ENCODE results near the gene MAT2A. TPM values are rescaled to one million over a fixed set of nuclear protein-coding genes. Genes with fewer than 3 reads are reported as not detected.

The MAT2A gene
- total and polyA plus RNA-seq, 10 of the 15 experiments (the other 5 are each of a cell fraction or from before 2014, with no cell fraction given), result 97.6 to 408 (median 290) TPM

DNA sequence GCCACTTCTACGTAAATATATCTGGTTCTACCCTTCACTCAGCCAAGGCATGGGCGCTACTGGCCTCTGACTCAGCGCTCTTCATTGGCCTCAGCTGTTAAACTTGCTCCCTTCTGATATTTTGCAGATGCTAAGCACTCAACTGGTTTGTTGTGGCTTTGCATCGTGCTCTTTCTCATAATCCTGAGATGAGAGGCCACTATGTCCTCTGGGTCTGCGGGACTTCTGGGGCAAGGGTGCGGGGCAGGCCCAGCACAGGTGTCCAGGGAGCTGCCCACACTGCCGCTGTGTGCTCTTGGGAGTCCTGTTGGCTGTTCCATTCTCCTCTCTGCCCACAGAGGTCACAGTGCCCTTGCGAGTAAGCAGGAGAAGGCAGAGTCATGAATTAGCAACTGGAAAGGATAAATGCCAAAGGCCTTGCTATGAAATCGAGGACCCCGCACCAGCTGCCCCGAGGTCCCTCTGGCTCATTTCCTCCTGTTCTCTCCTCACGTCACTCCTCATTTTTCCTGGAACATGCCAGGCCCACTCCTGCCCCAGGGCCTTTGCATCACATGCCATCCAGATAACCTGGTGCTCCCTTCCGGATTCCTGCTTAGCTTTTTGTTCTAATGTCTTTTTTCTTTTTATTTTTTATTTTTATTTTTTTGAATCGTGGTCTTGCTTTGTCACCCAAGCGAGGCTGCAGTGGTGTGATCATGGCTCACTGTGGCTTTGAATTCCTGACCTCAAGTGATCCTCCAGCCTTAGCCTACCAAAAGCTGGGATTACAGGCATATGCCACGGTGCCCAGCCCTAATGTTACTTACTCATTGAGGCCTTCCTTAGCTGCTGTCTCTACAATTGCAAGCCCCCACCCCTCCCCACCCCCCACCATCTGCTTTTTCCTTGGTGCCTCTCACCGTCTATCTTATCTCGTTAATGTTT lies 34.9 kb upstream of the MAT2A start:
- H3K9ac ChIP-seq (ENCODE audit: control insufficient read depth, insufficient read depth, low read length), result no peak overlapping the region
- ATAC-seq (no peak), DNase-seq (ENCODE audit: low read depth, low spot score) (no peak), FAIRE-seq (no peak)
- BruUV-seq (replicated peaks), result no TSS peak
- ChIA-PET POLR2A (no interaction called here), CTCF (interaction anchor here (0.6 kb wide), 1 partner anchor 132 kb away, joined by 3 read pairs; no protein-coding TSS in a partner anchor), RAD21 (ENCODE audit: unreplicated experiment) (no interaction called here), SMC1A (ENCODE audit: uncharacterized antibody, unreplicated experiment) (interaction anchor here (0.8 kb wide), 1 partner anchor 85 kb away, joined by 3 read pairs; no protein-coding TSS in a partner anchor)
- no peaks in the 10 kb centered on the region for H3K36me3 ChIP-seq (ENCODE audit: control insufficient read depth in 2 of 2, insufficient read depth in 2 of 2, low read length in 1 of 2)
- H3K4me3 ChIP-seq, result no peak overlapping the region
- no peaks in the 10 kb centered on the region for H3K79me2 ChIP-seq (ENCODE audit: control insufficient read depth, insufficient read depth, low read length)
- 0 out of 4 replicates have a peak, but pooled peaks cover 0 to 1% of the 10 kb centered on the region in 2 experiments for H3K27me3 ChIP-seq (replicated peaks in 1 of 2; ENCODE audit: control insufficient read depth in 2 of 2, insufficient read depth in 2 of 2, low read length in 1 of 2)
- no peak overlapping the region for H2AFZ ChIP-seq (ENCODE audit: control insufficient read depth, low read depth, low read length)
- no peaks in the 10 kb centered on the region for H3K9me3 ChIP-seq (replicated peaks; ENCODE audit: control insufficient read depth, insufficient read depth, low read length)
- H3K4me2 ChIP-seq (ENCODE audit: control insufficient read depth, insufficient read depth), result no peak overlapping the region
- intact Hi-C loops (cut with micrococcal nuclease; ENCODE audit: unreplicated experiment) (no loop called here), in situ Hi-C loops (cut with MboI) (no loop called here)
- H3K27ac ChIP-seq (ENCODE audit: control insufficient read depth, insufficient read depth), result no peak overlapping the region
- no peaks in the 10 kb centered on the region for H3K4me1 ChIP-seq (ENCODE audit: control insufficient read depth, insufficient read depth, low read length)
- H4K20me1 ChIP-seq (ENCODE audit: control insufficient read depth, insufficient read depth), result no peaks in the 10 kb centered on the region
- WGBS (ENCODE audit: insufficient coverage, insufficient replicate concordance, low lambda C conversion rate, missing lambda C conversion rate), result 54% methylated on average over 18 of the region's 18 CpGs
- TF ChIP-seq HDGF (IDR thresholded peaks at IDR 0.05) (no peak), SMAD1 (IDR thresholded peaks at IDR 0.05; ENCODE audit: low read depth, partially characterized antibody) (no peak), ZNF622 (IDR thresholded peaks at IDR 0.05) (no peak)

DNA sequence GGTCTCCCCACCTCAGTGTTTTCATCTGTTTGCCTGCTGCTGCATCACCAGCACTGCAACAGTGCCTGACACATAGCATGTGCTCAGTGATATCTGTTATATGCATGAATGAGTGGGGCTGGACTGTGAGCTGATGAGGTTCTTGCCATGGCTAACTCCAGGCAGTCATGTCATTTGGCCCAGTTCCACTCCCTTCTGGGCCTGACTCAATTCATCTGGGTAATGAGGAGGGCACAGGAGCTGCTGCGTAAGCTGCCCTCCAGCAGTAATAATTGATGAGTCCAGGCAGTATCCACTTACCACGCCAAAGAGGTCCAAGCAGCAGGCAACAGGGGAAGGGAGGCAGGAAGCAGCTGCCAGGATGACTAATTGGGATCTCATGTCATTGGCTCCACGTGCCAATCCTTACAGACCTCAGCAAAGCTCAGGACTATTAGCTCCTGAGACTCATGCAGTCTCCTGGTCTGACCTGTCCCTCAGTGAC lies 34.1 kb upstream of the MAT2A start:
- no peak overlapping the region for H3K4me2 ChIP-seq (ENCODE audit: control insufficient read depth, insufficient read depth)
- H3K4me3 ChIP-seq, result no peak overlapping the region
- H3K4me1 ChIP-seq (ENCODE audit: control insufficient read depth, insufficient read depth, low read length), result no peaks in the 10 kb centered on the region
- no peak for ATAC-seq
- no peak overlapping the region for H3K9ac ChIP-seq (ENCODE audit: control insufficient read depth, insufficient read depth, low read length)
- in situ Hi-C loops (cut with MboI), result no loop called here
- no peak overlapping the region for H3K27ac ChIP-seq (ENCODE audit: control insufficient read depth, insufficient read depth)
- no peak for DNase-seq (ENCODE audit: low read depth, low spot score)
- H3K27me3 ChIP-seq (replicated peaks in 1 of 2; ENCODE audit: control insufficient read depth in 2 of 2, insufficient read depth in 2 of 2, low read length in 1 of 2), result 0 out of 4 replicates have a peak, but pooled peaks cover 0 to 1% of the 10 kb centered on the region in 2 experiments
- H3K36me3 ChIP-seq (ENCODE audit: control insufficient read depth in 2 of 2, insufficient read depth in 2 of 2, low read length in 1 of 2), result no peaks in the 10 kb centered on the region
- ChIA-PET SMC1A (ENCODE audit: uncharacterized antibody, unreplicated experiment) (interaction anchor here (1.3 kb wide), 1 partner anchor 20 kb away, joined by 3 read pairs; no protein-coding TSS in a partner anchor), POLR2A (no interaction called here), RAD21 (ENCODE audit: unreplicated experiment) (no interaction called here), CTCF (no interaction called here)
- no peaks in the 10 kb centered on the region for H4K20me1 ChIP-seq (ENCODE audit: control insufficient read depth, insufficient read depth)
- no peak overlapping the region for H2AFZ ChIP-seq (ENCODE audit: control insufficient read depth, low read depth, low read length)
- 40% methylated on average over 3 of the region's 3 CpGs for WGBS (ENCODE audit: insufficient coverage, insufficient replicate concordance, low lambda C conversion rate, missing lambda C conversion rate)
- no peak for FAIRE-seq
- no peaks in the 10 kb centered on the region for H3K79me2 ChIP-seq (ENCODE audit: control insufficient read depth, insufficient read depth, low read length)
- intact Hi-C loops (cut with micrococcal nuclease; ENCODE audit: unreplicated experiment), result no loop called here
- no peaks in the 10 kb centered on the region for H3K9me3 ChIP-seq (replicated peaks; ENCODE audit: control insufficient read depth, insufficient read depth, low read length)
- BruUV-seq (replicated peaks), result no TSS peak
- no peak for TF ChIP-seq PAX5 (IDR thresholded peaks at IDR 0.05; ENCODE audit: borderline replicate concordance, low read depth, low read length)
- TF ChIP-seq SUPT20H (IDR thresholded peaks at IDR 0.05; ENCODE audit: borderline replicate concordance, control insufficient read depth, low read depth, low read length), result no peak
- TF ChIP-seq POLR2AphosphoS5 (IDR thresholded peaks at IDR 0.05; ENCODE audit: low read length), result no peak
- TF ChIP-seq TCF12 (IDR thresholded peaks at IDR 0.05; ENCODE audit: low read depth, low read length), result no peak
- TF ChIP-seq ZBTB40 (IDR thresholded peaks at IDR 0.05; ENCODE audit: borderline replicate concordance), result no peak
- no peak for TF ChIP-seq JUND (IDR thresholded peaks at IDR 0.05; ENCODE audit: low read depth, low read length)
- TF ChIP-seq SUZ12 (IDR thresholded peaks at IDR 0.05; ENCODE audit: unreplicated experiment), result no peak
- no peak for TF ChIP-seq PML (IDR thresholded peaks at IDR 0.05; ENCODE audit: low read length)
- TF ChIP-seq IRF4 (IDR thresholded peaks at IDR 0.05; ENCODE audit: low read depth, low read length), result no peak
